GM12878 (cell line): Measurements from ENCODE around the gene PRODH. TPM values are rescaled to one million over a fixed set of nuclear protein-coding genes. Genes with fewer than 3 reads are reported as not detected.
"Not testable (repeated sequence)": the region's sequence is repeated elsewhere in the genome, so short reads cannot be mapped to it uniquely, and the experiment has no call there.

ENCODE experiments used
- ATAC-seq: fragments of 200-7000 bp; cut with Tn5 transposase; 3 replicates; pipeline ENCODE4 v1.9.1; 2020; ENCODE audit warnings: mild to moderate bottlenecking, moderate library complexity
- BruUV-seq: library from RNA; stranded (reverse); fragments of 400-500 nt; replicated peaks from 2 replicates; lab custom pipeline; 2021; lab: Mats Ljungman, UMichigan
- CTCF ChIA-PET: fragments of 300-600 bp; sonication (Branson Sonifier 250); formaldehyde crosslinking; extraction: SDS; loops from one replicate; lab custom pipeline; 2021; ENCODE audit warnings: inconsistent platforms; lab: Yijun Ruan, JAX
- POLR2A ChIA-PET: fragments of 350-600 bp; formaldehyde crosslinking; extraction: SDS; loops from one replicate; lab custom pipeline; 2021; ENCODE audit warnings: inconsistent platforms; lab: Charles Lee
- RAD21 ChIA-PET: fragments of 300-600 bp; sonication (Branson Sonifier 250); formaldehyde crosslinking; loops from one replicate; lab custom pipeline; 2023; ENCODE audit warnings: antibody characterized with exemption; ENCODE audit not compliant: unreplicated experiment; lab: Charles Lee
- SMC1A ChIA-PET: fragments of 300-600 bp; sonication (Branson Sonifier 250); formaldehyde crosslinking; loops from one replicate; lab custom pipeline; 2023; ENCODE audit not compliant: unreplicated experiment, uncharacterized antibody; lab: Charles Lee
- DNase-seq: peaks from one replicate; pipeline ENCODE4 v3.0.0-alpha.2; 2011; ENCODE audit warnings: low read depth, low spot score
- FAIRE-seq: peaks from 3 replicates; lab custom pipeline; 2011; peaks lifted over from hg19 to GRCh38; lab: Jason Lieb, UNC
- H2AFZ ChIP-seq: 2 replicates; pipeline ENCODE4 v1.6.0; 2011; ENCODE audit warnings: low read depth, low read length, control low read depth; ENCODE audit not compliant: control insufficient read depth
- H3K27ac ChIP-seq: 2 replicates; pipeline ENCODE4 v1.5.1; 2011; ENCODE audit warnings: control low read depth; ENCODE audit not compliant: control insufficient read depth, insufficient read depth
- H3K27me3 ChIP-seq, 2 experiments: replicated peaks in 1 of 2; 2 replicates each; pipeline versions ENCODE4 v1.6.0 to v1.6.1; 2011; ENCODE audit warnings: low read length in 1 of 2; ENCODE audit not compliant: control insufficient read depth in 2 of 2, insufficient read depth in 2 of 2
- H3K36me3 ChIP-seq, 2 experiments: 2 replicates each; pipeline ENCODE4 v1.5.1; 2011; ENCODE audit warnings: low read length in 1 of 2; ENCODE audit not compliant: control insufficient read depth in 2 of 2, insufficient read depth in 2 of 2
- H3K4me1 ChIP-seq: 2 replicates; pipeline ENCODE4 v1.6.1; 2011; ENCODE audit warnings: mild to moderate bottlenecking, low read length, moderate library complexity, mixed read lengths; ENCODE audit not compliant: control insufficient read depth, insufficient read depth
- H3K4me2 ChIP-seq: 2 replicates; pipeline ENCODE4 v1.6.0; 2011; ENCODE audit warnings: control low read depth; ENCODE audit not compliant: control insufficient read depth, insufficient read depth
- H3K4me3 ChIP-seq: fragments of 200-600 bp; sonication (generic); 2 replicates; pipeline ENCODE4 v1.5.1; 2016
- H3K79me2 ChIP-seq: 2 replicates; pipeline ENCODE4 v1.6.0; 2011; ENCODE audit warnings: low read length; ENCODE audit not compliant: control insufficient read depth, insufficient read depth
- H3K9ac ChIP-seq: 2 replicates; pipeline ENCODE4 v1.8.0; 2011; ENCODE audit warnings: low read length, control low read depth, mixed read lengths; ENCODE audit not compliant: control insufficient read depth, insufficient read depth
- H3K9me3 ChIP-seq: replicated peaks from 3 replicates; pipeline ENCODE4 v1.5.1; 2011; ENCODE audit warnings: mild to moderate bottlenecking, low read length; ENCODE audit not compliant: control insufficient read depth, insufficient read depth
- H4K20me1 ChIP-seq: 2 replicates; pipeline ENCODE4 v1.6.0; 2011; ENCODE audit not compliant: control insufficient read depth, insufficient read depth
- CBX5 ChIP-seq: sonication (generic); IDR thresholded peaks from 2 replicates; pipeline ENCODE4 v1.6.1; 2016; ENCODE audit warnings: low read depth, moderate library complexity, mild to moderate bottlenecking, inconsistent platforms
- EP300 ChIP-seq, 2 experiments: fragments of 150-350 bp in 1 of 2; IDR thresholded peaks; 2 replicates each; pipeline ENCODE4 v1.6.1; 2011 to 2012; ENCODE audit warnings: low read depth in 2 of 2, low read length in 2 of 2, borderline replicate concordance in 1 of 2, improper control_type of control experiment in 1 of 2, inconsistent platforms in 1 of 2; ENCODE audit not compliant: control insufficient read depth in 1 of 2
- SP1 ChIP-seq: IDR thresholded peaks from one replicate; pipeline ENCODE4 v1.6.1; 2011; ENCODE audit warnings: low read depth, low read length
- WGBS: methylation state at CpG from one replicate; pipeline ENCODE4 v1.1.6; 2016; ENCODE audit warnings: low lambda C conversion rate; ENCODE audit not compliant: insufficient replicate concordance, insufficient coverage; ENCODE audit errors: missing lambda C conversion rate; 5-methylcytosine and 5-hydroxymethylcytosine counted together
- in situ Hi-C: fragments of 300-500 bp; cut with MboI; formaldehyde crosslinking; loops from 9 replicates; pipeline ENCODE4 v1.14.3; 2018; ENCODE audit warnings: mixed read lengths
- intact Hi-C: fragments of 100-400 bp; cut with micrococcal nuclease; formaldehyde crosslinking; loops from one replicate; pipeline ENCODE4 v1.14.2; 2022; ENCODE audit not compliant: unreplicated experiment
- polyA plus RNA-seq, 11 experiments: library from polyadenylated mRNA; depleted of rRNA in 4 of 11; unstranded in 6 of 11; stranded (reverse) in 5 of 11; fragments of >200 nt; fragmentation: Nextera tagmentation in 4 of 11; fragmentation: Illumina TruSeq in 1 of 11; extraction: Ambion mirVana in 4 of 11; extraction: Trizol in 1 of 11; gene quantifications; 1 replicate in 1 of 11; 2 replicates in 10 of 11; pipeline versions ENCODE4 v1.2.1 to v1.2.3, GENCODE V29; 2011 to 2016; ENCODE audit warnings: inconsistent platforms in 2 of 11, missing spikeins in 2 of 11, low read depth in 1 of 11
- total RNA-seq, 4 experiments: library from RNA; depleted of rRNA in 3 of 4; stranded (reverse); fragments of >200 nt in 3 of 4; fragmentation: Illumina TruSeq in 1 of 4; extraction: Trizol in 1 of 4; gene quantifications; 2 replicates each; pipeline versions ENCODE4 v1.2.1 to v1.2.3, GENCODE V29; 2013 to 2021
- TF ChIP-seq, protein P1 (sequence below), 3 experiments: IDR thresholded peaks in 2 of 3; conservative IDR thresholded peaks in 1 of 3; 2 replicates each; pipeline ENCODE4 v1.5.1; 2011; ENCODE audit warnings: low read depth in 3 of 3, low read length in 3 of 3, mild to moderate bottlenecking in 3 of 3, control low read depth in 2 of 3, moderate library complexity in 2 of 3, inconsistent platforms in 1 of 3, mixed read lengths in 1 of 3; ENCODE audit not compliant: control insufficient read depth in 2 of 3, insufficient read depth in 1 of 3; ENCODE audit errors: extremely low read depth in 1 of 3

Gene PRODH
- total and polyA plus RNA-seq, 10 of the 15 experiments (the other 5 are each of a cell fraction or from before 2014, with no cell fraction given): 0.03 to 0.10 (median 0.07) TPM; not detected in 6

DNA sequence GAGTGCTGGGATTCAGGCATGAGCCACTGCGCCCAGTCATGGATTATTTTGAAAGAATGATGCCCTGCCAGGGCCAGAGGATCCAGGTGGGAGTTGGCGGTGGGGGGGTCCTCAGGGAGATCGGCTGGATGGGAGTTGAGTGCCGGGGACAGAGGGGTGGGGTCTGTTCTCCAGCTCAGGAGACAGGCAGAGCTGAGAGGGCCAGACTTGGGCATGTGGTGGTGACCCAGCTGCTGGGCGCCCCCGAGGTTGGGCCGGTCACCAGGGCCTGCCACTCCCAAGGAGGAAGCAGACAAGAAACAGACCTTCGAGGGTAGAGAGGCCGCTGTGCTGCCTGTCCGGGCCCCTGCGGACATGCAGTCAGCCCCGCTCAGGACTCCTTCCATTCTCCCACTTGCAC, 11.8 kb upstream of the PRODH start (continued):
- TF ChIP-seq, protein P1, sequence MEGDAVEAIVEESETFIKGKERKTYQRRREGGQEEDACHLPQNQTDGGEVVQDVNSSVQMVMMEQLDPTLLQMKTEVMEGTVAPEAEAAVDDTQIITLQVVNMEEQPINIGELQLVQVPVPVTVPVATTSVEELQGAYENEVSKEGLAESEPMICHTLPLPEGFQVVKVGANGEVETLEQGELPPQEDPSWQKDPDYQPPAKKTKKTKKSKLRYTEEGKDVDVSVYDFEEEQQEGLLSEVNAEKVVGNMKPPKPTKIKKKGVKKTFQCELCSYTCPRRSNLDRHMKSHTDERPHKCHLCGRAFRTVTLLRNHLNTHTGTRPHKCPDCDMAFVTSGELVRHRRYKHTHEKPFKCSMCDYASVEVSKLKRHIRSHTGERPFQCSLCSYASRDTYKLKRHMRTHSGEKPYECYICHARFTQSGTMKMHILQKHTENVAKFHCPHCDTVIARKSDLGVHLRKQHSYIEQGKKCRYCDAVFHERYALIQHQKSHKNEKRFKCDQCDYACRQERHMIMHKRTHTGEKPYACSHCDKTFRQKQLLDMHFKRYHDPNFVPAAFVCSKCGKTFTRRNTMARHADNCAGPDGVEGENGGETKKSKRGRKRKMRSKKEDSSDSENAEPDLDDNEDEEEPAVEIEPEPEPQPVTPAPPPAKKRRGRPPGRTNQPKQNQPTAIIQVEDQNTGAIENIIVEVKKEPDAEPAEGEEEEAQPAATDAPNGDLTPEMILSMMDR (IDR thresholded peaks at IDR 0.05 in 2 of 3, conservative IDR thresholded peaks at IDR 0.05 in 1 of 3; ENCODE audit: control insufficient read depth in 2 of 3, extremely low read depth in 1 of 3, insufficient read depth in 1 of 3, low read depth in 3 of 3, low read length in 3 of 3): no peak
- TF ChIP-seq CBX5 (no peak), EP300 (IDR thresholded peaks at IDR 0.05; ENCODE audit: borderline replicate concordance in 1 of 2, control insufficient read depth in 1 of 2, low read depth in 2 of 2, low read length in 2 of 2) (no peak), SP1 (no peak)

DNA sequence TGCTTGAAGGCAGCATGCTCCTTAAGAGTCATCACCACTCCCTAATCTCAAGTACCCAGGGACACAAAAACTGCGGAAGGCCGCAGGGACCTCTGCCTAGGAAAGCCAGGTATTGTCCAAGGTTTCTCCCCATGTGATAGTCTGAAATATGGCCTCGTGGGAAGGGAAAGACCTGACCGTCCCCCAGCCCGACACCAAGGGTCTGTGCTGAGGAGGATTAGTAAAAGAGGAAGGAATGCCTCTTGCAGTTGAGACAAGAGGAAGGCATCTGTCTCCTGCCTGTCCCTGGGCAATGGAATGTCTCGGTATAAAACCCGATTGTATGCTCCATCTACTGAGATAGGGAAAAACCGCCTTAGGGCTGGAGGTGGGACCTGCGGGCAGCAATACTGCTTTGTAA, 11.0 kb upstream of the PRODH start:
- H3K4me1 ChIP-seq, BruUV-seq, FAIRE-seq, H3K9ac ChIP-seq, ATAC-seq, H3K9me3 ChIP-seq, in situ Hi-C loops, CTCF ChIA-PET, H3K4me3 ChIP-seq, H4K20me1 ChIP-seq, RAD21 ChIA-PET, DNase-seq, H3K27ac ChIP-seq, H3K4me2 ChIP-seq, H3K79me2 ChIP-seq, POLR2A ChIA-PET, H3K36me3 ChIP-seq, SMC1A ChIA-PET, H2AFZ ChIP-seq, H3K27me3 ChIP-seq, intact Hi-C loops: not testable (repeated sequence)
- WGBS: 0% methylated on average over 3 of the region's 9 CpGs

DNA sequence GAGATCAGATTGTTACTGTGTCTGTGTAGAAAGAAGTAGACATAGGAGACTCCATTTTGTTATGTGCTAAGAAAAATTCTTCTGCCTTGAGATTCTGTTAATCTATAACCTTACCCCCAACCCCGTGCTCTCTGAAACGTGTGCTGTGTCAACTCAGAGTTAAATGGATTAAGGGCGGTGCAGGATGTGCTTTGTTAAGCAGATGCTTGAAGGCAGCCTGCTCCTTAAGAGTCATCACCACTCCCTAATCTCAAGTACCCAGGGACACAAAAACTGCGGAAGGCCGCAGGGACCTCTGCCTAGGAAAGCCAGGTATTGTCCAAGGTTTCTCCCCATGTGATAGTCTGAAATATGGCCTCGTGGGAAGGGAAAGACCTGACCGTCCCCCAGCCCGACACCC, 2.6 kb upstream of the PRODH start:
- RAD21 ChIA-PET, H2AFZ ChIP-seq, DNase-seq, H3K4me2 ChIP-seq, H4K20me1 ChIP-seq, H3K4me1 ChIP-seq, SMC1A ChIA-PET, H3K4me3 ChIP-seq, in situ Hi-C loops, H3K9me3 ChIP-seq, H3K27ac ChIP-seq, H3K9ac ChIP-seq, FAIRE-seq, ATAC-seq, H3K27me3 ChIP-seq, POLR2A ChIA-PET, H3K36me3 ChIP-seq, CTCF ChIA-PET, BruUV-seq, intact Hi-C loops, H3K79me2 ChIP-seq: not testable (repeated sequence)
- WGBS: 24% methylated on average over 3 of the region's 8 CpGs

DNA sequence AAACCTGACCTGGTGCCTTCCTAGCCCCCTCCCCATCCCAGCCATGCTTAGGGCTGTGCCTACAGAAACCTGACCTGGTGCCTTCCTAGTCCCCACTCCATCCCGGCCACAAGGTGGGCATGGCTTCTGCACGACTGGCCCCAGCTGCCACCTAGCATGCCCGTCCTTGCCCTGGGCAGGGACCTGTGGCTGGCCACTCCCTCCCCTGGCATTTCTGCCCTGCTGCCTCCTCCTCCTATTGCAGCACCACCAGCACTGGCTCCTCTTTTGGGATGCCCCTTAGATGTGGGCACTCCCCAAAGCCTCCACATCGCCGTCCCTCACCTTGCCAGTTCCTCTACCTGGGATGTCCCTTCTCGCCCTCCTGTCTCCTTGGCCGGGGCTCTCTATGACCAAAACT, 1.4 kb downstream of the PRODH start:
- H3K4me2 ChIP-seq, H3K27me3 ChIP-seq, H4K20me1 ChIP-seq, ATAC-seq, FAIRE-seq, RAD21 ChIA-PET, H3K4me1 ChIP-seq, H3K4me3 ChIP-seq, H3K36me3 ChIP-seq, intact Hi-C loops, H2AFZ ChIP-seq, H3K9ac ChIP-seq, H3K9me3 ChIP-seq, CTCF ChIA-PET, BruUV-seq, POLR2A ChIA-PET, H3K27ac ChIP-seq, SMC1A ChIA-PET, DNase-seq, in situ Hi-C loops, H3K79me2 ChIP-seq: not testable (repeated sequence)
- WGBS: no CpG with 5 or more reads among the region's 7 CpGs
